ENCODE results near the gene KCNQ1OT1.

GRCh38 chr11:2586087-2586792 lies 113.6 kb downstream of the KCNQ1OT1 start:
- TF ChIP-seq ZC3H10 (CRISPR knock-in tag; IDR thresholded peaks at IDR 0.05) (no peak), ZFP3 (CRISPR knock-in tag; IDR thresholded peaks at IDR 0.05) (no peak), PATZ1 (CRISPR knock-in tag; IDR thresholded peaks at IDR 0.05; ENCODE audit: borderline replicate concordance) (no peak), TCF4 (CRISPR knock-in tag; IDR thresholded peaks at IDR 0.05; ENCODE audit: borderline replicate concordance) (no peak), CREB5 (CRISPR knock-in tag; IDR thresholded peaks at IDR 0.05; ENCODE audit: low read depth) (no peak), ARNTL (CRISPR knock-in tag; IDR thresholded peaks at IDR 0.05; ENCODE audit: borderline replicate concordance, low read depth) (no peak), ESRRG (CRISPR knock-in tag; IDR thresholded peaks at IDR 0.05) (no peak), RARB (CRISPR knock-in tag; IDR thresholded peaks at IDR 0.05) (no peak), GLIS3 (CRISPR knock-in tag; IDR thresholded peaks at IDR 0.05) (no peak), BACH2 (CRISPR knock-in tag; IDR thresholded peaks at IDR 0.05; ENCODE audit: borderline replicate concordance) (no peak), ZNF8 (CRISPR knock-in tag; IDR thresholded peaks at IDR 0.05) (no peak), ISL1 (CRISPR knock-in tag; IDR thresholded peaks at IDR 0.05) (no peak)
